Transverse colon (tissue), 3 donors: ENCODE data around the gene STAB2.

Experiments
- POLR2A ChIP-seq: fragments of 450-650 bp; IDR thresholded peaks from one replicate; pipeline ENCODE4 v1.6.1; 2016; ENCODE audit warnings: antibody characterized with exemption, mild to moderate bottlenecking, moderate library complexity
- TF ChIP-seq, protein P1 (sequence below), 5 experiments: fragments of 200-600 bp in 3 of 5; fragments of 450-650 bp in 2 of 5; sonication (generic) in 3 of 5; IDR thresholded peaks; 1 replicate in 2 of 5; 2 replicates in 3 of 5; pipeline ENCODE4 v1.5.1; 2016 to 2017; ENCODE audit warnings: antibody characterized with exemption in 5 of 5, inconsistent platforms in 3 of 5, mild to moderate bottlenecking in 2 of 5, moderate library complexity in 1 of 5

DNA sequence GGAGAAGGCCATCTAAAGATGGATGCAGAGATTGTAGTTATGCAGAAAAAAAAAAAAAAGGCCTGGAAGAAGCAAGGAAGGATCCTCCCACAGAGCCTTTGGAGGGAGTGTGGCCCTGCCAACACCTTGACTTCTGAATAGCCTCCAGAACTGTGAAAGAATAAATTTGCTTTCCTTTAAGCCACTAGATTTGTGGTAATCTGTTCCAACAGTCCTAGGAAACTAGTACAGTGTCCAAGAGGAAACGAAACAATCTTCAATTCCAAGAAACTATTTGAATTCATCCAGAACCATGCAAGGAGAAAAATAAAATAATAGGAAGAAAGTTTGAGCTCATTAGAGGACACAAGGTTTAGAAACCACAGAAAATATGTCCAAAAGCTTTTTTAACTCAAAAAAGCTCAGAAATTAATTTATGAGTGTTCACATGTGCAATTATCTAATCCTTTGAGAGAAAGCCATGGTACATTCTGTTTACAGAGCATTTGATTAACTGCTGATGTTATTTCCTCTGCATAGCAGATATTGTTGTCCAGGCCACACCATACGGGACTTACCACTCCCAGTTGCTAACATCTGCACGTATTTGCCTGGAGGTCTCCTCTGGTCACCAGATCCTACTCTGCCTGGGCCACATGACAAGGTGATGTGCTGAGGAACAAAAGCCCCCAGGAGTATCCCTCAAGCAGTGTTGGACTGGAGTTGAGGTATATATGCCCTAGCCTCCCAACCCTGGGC, 30.0 kb upstream of the STAB2 start:
- TF ChIP-seq POLR2A, result no peak
- TF ChIP-seq, protein P1, sequence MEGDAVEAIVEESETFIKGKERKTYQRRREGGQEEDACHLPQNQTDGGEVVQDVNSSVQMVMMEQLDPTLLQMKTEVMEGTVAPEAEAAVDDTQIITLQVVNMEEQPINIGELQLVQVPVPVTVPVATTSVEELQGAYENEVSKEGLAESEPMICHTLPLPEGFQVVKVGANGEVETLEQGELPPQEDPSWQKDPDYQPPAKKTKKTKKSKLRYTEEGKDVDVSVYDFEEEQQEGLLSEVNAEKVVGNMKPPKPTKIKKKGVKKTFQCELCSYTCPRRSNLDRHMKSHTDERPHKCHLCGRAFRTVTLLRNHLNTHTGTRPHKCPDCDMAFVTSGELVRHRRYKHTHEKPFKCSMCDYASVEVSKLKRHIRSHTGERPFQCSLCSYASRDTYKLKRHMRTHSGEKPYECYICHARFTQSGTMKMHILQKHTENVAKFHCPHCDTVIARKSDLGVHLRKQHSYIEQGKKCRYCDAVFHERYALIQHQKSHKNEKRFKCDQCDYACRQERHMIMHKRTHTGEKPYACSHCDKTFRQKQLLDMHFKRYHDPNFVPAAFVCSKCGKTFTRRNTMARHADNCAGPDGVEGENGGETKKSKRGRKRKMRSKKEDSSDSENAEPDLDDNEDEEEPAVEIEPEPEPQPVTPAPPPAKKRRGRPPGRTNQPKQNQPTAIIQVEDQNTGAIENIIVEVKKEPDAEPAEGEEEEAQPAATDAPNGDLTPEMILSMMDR (IDR thresholded peaks at IDR 0.05), result no peak
